NCI-H748 (cell line): ENCODE data around the gene NEK8.
A peak's percentile ranks its signal among the peaks of the same experiment; 100 is the strongest.
"Not testable (repeated sequence)": the region's sequence is repeated elsewhere in the genome, so short reads cannot be mapped to it uniquely, and the experiment has no call there.

Source experiments
- DNase-seq: peaks from one replicate; lab custom pipeline; 2025; ENCODE audit not compliant: unreplicated experiment; lab: John Stamatoyannopoulos, UW

The NEK8 gene

GRCh38 chr17:28710861-28711722 is 17.5 kb upstream of the NEK8 start:
- DNase-seq, result peak; percentile 97

GRCh38 chr17:28711723-28712031 is 16.9 kb upstream of the NEK8 start, which contains the start of gene PROCA1:
PROCA1 (minus strand) TSS chr17:28711888; CDS start chr17:28711660, 228 bp downstream.
- DNase-seq, result no peak

- no peak for DNase-seq
These were observed 16.4 kb upstream of the NEK8 start for GRCh38 chr17:28712032-28712704.

GRCh38 chr17:28712705-28713415 is 15.7 kb upstream of the NEK8 start:
- no peak for DNase-seq

GRCh38 chr17:28714281-28714680 is 14.3 kb upstream of the NEK8 start:
- DNase-seq, result no peak

GRCh38 chr17:28715217-28715616 is 13.4 kb upstream of the NEK8 start:
- DNase-seq, result no peak

- no peak for DNase-seq
These were observed 11.6 kb upstream of the NEK8 start for GRCh38 chr17:28716740-28717577.

GRCh38 chr17:28717578-28718332 is 10.8 kb upstream of the NEK8 start, which contains the start of gene RAB34:
RAB34 (minus strand) TSS chr17:28717868; CDS start chr17:28717266, 602 bp downstream.
- DNase-seq, result peak; percentile 49

- no peak for DNase-seq
These were observed 10.1 kb upstream of the NEK8 start for GRCh38 chr17:28718333-28719020.

- no peak for DNase-seq
These were observed 9.6 kb upstream of the NEK8 start for GRCh38 chr17:28719021-28719433.

- no peak for DNase-seq
These were observed 8.2 kb upstream of the NEK8 start for GRCh38 chr17:28720247-28720996.

- not testable (repeated sequence) for DNase-seq
These were observed 7.6 kb upstream of the NEK8 start for GRCh38 chr17:28720997-28721329.

GRCh38 chr17:28722417-28723158 is 6.0 kb upstream of the NEK8 start:
- DNase-seq, result no peak

GRCh38 chr17:28723159-28723835 is 5.3 kb upstream of the NEK8 start:
- no peak for DNase-seq

- DNase-seq, result not testable (repeated sequence)
These were observed 4.6 kb upstream of the NEK8 start for GRCh38 chr17:28723836-28724499.

- DNase-seq, result no peak
These were observed 4.0 kb upstream of the NEK8 start for GRCh38 chr17:28724500-28725165.
